Effector CD4-positive, alpha-beta T cell (primary cell): ENCODE measurements around the gene FLNC.

ENCODE experiments used
- DNase-seq: peaks from one replicate; pipeline ENCODE4 v3.0.0-alpha.2; 2020

The FLNC gene

DNA sequence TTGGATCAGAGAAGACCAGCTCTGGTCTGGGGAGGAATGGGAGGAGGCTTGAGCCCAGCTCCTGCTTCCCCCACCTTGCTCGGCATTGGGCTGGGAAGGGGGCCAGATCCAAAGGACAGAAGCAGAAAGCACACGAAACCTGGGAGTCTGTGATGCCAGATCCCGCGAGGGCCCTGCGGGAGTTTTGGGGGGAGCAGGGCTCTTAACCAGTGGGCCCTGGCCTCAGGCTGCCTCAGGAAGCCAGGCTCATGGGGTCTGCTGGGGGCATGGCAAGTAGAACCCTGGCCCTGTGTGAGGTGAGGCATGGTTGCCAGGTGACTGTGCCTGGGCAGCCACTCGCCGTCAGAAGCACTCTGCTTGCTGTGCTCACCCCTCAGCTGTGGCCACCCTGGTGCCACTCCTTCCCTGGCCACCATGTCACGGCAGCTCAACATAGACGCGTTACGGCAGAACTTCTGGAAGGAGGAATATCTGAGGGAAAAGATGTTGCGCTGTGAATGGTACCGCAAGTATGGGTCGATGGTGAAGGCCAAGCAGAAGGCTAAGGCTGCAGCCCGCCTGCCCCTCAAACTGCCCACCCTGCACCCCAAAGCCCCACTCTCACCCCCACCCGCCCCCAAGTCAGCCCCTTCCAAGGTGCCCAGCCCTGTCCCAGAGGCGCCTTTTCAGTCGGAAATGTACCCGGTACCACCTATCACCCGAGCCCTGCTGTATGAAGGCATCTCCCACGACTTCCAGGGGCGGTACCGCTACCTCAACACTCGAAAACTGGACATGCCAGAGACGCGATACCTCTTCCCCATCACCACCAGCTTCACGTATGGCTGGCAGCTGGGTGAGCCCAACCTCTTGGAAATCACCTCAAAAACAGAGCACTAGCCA, 36.0 kb downstream of the FLNC start:
- no peak for DNase-seq

DNA sequence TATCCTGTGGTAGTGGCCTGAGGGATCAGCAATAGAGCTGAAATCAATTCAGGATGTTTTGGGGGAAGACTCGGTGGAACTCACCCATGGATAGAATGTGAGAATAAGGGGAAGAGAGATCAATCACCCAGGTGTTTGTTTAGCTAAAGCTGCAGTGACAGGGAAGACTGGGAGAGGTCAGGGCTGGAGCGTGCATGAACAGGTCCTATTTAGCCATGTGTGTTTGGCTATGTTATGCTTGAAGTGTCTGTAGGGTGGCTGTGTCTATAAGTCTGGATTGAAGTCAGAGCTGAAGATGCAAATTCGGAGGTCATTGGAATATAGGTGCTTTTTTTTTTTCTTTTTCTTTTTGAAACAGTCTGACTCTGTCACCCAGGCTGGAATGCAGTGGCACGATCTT, 37.0 kb downstream of the FLNC start:
- DNase-seq = no peak

DNA sequence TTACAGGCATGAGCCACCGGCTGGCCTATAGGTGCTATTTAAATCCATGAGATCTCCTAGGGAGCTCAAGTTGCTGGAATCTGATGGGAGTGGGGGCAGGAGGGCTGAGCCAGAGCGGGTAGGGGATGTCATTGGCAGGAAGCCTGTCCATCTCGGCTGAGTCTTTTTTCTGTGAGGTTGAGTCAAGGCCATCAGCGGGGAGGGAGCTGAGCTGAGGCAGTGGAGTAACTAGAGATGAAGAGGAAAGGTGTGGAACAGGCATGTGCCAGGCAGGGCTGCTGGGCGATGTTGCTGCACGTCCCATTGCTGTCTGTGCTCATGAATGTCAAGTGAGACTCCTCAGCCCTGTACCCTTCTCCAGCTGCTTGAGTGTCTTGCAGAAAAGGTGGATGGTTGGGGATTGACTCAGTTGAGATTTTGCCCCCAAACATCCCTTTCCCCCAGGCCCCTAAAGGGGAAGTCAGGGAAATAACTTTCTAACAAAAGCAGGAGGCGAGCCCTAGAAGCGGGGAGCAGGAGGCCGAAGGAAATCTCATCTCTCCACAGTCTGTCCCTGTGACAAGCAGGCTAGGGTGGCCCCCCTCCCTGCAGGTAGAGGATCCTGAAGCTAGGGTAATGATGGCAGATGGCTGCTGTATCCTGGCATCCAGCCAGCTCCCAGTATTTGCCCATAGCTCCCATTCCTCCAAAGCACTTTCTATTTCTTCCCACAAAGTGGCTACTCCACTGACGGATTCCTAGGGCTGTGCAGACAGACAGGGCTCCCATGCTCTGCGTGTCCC, 37.8 kb downstream of the FLNC start:
- DNase-seq = no peak

DNA sequence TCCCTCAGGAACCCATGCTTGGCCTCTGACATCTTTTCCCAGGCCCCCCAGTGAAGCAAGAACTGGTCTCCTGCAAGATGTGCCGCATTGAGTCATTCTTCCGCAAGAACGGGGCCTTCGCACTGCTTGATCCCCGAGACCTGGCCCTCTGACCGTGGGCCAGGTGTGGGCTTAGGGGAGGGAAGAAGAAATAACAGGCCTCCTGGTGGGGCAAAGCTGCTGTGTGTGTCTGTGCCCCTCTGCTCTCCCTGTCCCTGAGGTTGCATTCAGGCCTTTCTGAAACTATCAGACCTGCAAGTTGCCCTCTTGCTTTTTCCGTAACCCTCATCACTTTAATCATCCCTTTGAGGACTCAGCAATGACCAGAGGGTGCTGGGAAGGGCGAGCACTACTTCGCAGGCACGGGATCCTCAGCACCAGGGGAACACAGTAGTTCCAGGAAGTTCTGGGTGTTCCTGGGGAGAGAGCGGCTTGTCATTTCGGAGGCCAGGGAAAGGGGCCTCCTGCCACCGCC, 38.5 kb downstream of the FLNC start:
- no peak for DNase-seq

DNA sequence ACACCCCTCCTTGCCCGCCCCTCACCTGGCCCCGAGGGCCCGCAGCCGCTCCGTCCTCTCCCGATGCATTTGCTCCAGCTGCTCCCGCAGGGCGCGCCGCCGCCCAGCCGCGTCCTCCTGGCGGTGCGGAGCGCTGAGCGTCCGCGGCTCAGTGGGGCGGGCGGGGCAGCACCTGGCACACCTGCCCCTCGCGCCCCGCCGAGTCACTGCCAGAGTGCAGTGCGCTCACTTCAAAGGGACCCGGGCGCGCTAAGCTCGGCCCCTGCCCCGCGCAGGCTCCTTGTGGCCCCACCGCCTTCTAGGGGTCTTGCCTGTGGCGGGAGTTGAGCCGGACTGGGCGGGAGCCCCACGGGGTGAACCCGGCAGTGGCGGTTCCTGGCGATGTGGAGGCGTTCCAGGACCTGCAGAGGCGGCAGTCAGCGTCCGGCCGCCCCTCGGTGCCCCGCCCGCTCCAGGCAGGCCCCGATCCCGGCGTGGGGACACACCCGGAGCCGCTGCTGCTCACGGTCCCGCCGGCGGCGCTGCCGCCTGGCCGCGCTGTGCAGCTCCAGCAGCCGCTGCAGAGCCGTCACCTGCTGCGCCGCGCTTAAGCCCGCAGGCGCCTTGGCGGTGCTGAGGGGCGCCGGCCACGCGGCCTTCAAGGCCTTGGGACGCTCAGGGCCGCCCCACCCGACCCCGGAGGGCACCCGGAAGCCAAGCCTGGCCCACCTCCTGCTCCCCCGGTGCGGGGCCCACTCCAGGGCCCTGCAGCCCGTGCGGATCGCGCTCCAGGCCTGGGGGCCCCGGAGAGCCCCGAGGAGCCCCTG, 39.1 kb downstream of the FLNC start:
- peak; percentile 22 for DNase-seq

DNA sequence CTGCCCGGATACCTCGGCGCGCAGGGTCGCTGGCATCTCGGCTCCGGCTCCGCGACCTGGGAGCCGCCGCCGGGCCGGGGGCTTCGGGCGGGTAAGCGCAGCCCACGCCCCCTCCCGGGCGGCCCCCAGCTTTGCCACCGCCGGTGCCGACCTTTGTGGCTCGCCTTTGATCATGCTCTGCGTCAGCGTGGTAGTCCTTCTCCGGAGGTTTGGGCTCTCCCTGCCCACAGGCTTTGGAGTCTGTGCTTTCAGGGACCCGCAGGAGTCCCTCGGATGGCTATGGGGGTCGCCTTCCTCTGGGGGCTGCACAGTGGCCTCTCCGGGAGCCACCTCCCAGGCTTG, 39.7 kb downstream of the FLNC start:
- no peak for DNase-seq

DNA sequence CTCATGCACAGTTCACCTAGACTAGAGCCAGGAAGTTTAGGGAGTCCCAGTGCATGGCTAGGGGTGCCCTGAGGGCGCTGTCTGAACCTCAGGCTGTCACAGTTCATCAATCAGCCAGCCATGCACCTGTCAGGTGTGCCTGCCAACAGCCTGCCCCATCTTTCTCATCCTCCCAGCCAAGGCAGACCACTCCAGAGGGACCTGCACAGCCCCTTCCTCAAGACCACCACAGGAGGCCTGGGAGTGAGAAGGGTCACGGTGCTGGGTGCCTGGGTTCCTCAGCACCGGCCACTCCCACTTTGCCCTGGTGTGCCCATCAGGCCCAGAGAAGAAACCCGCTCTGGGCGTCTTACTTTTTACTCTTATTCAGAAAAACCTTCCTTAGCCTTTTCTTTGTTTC, 40.8 kb downstream of the FLNC start:
- DNase-seq = no peak

DNA sequence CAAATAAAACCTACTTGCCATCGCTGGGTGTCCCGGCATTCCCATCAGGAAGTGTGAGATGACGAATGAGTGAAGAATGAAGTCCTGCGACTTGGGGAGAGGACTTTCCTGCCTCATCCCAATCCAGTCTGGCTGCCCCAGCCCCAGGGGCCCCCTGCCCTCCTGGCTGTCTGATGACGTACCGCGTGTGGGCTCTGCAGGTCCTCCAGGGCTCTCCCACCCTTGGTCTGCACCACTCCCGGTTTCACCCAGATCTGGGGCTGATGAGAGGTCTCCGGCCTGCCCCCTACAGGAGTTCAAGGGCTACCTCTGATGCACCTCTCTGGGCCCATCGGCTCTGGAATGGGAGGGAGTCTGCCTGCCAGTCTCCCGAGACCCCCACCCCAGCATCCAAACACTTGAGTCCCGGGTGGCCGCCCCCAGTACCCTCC, 42.2 kb downstream of the FLNC start:
- DNase-seq = no peak

DNA sequence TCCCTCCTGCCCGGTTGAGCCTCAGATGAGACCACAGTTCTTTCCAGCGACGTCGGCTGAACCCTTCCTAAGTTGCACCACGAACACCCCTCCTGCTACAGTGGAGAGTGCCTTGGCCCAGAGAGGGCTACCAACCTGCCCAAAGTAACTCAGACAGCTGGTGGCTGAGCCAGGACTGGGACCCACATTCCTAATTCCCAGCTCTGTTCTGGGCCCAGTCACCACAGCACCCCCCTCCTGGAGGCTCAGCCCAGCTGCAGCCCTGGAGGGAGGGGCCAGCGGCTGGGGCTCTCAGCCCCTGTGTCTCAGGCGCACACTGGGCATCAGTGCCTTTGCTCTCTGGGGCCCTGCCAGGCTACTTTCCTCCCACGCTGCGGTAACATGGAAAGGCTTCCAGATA, 43.0 kb downstream of the FLNC start:
- no peak for DNase-seq

DNA sequence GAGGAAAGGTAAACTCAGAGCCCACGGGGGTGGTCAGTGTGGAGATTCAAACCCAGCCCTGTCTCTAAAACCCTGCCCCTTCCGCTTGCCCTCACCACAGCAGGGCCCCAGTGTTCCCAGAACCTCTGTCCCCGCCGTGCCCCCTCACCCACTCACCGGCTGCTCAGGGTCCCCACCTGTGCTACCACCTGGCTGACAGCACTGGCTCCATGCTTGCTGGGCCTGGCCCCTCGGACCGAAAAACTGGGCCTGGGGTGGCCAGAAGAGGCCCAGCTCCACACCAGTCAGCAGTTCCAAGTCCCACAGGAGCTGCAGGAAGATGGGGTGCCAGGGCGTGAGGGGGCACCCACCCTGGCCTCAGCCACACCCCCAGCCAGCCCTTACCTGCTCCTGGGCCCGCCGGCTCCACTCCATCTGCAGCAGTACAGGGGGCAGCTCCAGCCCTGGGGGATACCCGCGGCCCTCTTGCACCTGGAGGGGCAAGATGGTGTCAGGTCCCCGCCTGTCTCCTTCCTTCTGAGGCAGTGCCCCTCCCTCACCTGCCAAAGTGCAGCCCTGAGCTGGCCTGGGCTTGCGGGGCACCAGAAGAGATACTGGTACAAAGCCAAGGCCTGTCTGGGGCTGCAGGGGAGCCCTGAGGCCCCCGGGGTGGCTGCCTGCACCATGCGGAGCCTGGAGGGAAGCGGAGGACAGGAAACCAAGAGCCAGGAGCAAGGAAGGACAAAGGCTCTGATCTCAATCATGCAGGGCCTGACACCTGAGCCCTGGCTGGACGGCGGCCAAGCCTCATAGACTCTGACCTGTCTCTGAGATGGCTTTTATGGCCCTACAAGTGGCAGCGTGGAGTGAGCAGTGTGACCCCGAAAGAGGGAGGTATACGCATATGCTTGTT, 44.2 kb downstream of the FLNC start:
- no peak for DNase-seq

DNA sequence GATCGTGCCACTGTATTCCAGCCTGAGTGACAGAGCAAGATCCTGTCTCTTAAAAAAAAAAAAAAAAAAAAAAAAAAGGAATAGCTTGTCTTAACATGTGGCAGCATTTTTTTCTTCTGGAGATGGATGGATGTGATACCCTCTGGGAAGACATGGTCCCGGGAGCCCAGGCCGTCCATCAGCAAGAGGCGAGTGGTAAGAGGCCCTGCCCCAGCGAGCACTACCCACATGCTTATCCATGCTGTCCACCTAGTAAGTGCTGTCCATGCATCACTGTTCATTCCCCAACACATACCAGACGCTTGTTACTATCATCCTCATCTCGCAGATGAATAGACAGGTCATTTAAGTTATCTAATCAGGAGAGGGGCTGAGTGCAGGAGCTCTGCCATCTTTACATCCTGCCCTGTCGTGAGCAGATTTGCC, 45.3 kb downstream of the FLNC start:
- DNase-seq = no peak

DNA sequence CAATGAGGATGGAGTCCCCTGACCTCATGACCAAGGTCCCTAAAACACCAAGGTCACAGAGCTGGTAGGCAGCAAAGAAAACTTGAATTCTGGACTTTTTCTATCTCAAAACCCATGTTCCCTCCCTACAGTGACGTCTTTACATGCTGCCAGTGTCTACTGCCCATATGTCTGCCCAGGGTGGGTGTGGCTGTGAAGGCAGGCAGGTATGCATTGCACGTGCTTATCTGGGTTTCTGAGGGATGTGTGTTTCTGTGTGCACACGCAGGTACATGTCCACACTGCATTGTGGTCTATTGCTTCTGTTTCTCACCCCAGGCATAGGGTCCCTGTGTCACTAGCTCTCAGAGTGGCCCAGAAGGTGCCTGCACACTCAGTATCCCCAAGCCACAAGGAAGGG, 45.9 kb downstream of the FLNC start:
- no peak for DNase-seq

DNA sequence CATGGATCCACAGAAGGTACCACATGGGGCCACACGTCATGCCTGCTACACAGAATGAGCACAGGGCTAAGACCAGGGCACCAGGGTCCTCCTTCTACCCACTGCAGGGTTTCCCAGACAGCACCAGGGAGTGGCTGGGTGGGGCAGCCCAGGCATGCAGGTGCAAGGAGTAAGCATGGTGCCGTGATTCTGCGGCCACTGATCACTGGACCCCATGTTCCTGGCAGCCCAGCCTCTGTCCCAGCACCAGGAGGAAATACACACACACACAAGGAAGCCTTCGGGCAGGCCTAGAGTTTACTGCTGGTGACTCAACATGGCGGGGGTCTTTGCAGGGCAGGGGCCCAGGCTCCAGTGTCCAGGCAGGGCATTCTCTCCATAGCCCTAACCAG, 46.4 kb downstream of the FLNC start:
- DNase-seq = no peak

DNA sequence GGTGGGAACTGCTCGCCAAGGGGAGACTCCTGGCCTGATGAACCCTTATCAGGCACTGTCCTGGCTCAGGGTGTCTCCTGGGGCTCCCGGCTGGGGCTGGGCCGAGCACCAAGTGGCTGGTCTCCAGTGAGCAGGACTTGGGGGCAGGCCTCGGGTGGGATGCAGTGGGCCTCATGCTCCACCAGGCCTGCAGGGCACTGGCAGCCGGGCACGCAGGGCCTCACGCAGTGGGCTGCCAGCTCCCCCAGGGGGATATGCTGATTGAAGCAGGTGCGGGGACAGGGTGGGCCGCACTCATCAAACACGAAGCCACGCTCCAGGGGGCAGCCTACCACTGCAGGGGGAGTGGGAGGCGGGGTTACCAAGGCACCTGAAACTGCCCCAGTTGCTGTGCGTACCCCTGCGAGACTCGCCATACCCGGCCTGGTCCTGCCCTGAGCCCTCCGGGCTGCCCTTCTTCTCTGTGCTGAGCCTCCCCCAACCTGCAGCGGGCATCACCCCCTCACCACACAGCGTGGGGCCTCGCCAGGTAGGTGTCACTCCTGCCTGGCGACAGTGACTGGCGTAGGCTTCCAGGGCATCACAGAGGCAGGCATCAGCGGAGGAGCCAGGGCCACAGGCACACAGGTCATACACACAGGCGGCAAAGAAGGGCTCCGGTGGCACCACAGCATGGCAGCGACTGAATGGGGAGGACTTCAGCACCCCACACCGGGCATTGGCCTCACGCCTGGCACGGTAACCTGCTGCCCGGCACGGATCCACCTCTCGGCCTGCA, 47.0 kb downstream of the FLNC start:
- DNase-seq = no peak

DNA sequence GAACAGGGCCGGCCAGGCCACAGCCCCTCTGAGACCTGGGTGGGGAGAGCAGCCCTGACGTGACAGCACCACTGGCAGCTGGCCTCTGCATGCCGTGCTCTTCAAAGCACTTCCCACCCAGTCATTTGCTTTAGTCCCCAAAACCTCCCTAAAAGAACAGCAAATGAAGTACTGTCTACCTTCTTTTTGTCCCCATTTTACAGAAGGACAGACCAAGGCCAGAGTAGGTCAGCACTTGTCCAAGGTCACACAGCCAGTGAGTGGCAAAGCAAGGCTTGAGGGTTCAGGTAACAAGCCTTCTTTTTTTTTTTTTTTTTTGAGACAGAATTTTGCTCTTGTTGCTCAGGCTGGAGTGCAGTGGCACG, 47.5 kb downstream of the FLNC start:
- no peak for DNase-seq

DNA sequence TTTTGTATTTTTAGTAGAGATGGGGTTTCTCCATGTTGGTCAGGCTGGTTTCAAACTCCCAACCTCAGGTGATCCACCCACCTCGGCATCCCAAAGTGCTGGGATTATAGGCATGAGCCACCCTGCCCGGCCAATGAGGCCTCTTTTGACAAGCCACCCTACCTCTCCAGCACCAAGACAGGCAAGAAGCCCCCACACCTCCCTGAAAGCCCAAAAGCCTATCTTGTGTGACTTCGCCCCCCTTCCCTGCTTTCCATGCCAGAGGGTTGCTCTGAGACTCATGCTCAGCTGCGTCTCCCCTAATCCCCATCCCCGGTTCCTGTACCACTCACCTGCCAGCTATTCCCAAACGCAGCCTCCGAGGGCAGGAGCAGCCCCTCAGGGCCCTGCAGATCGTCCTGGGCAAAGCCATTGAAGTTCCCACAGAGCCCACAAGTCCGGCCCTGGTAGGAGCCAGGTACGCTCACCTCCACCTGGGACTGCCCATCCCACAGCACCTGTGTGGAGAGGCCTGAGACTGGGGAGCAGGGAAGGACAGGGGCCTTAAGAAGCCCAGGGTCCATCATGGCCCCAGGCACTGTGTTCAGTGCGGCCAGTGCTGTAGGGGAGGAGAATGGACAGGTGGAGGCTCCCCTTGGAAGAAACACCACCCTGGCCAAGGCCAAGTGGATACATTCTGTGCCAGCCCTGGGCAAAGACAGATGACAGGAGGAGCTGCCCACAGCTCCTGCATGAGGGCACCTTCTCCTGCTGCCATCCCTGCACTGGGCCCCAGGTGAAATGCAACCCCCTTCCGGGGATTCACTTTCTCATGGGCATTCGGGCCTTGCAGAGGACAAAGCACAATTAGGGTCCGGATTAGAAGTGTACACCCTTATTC, 48.3 kb downstream of the FLNC start:
- no peak for DNase-seq

DNA sequence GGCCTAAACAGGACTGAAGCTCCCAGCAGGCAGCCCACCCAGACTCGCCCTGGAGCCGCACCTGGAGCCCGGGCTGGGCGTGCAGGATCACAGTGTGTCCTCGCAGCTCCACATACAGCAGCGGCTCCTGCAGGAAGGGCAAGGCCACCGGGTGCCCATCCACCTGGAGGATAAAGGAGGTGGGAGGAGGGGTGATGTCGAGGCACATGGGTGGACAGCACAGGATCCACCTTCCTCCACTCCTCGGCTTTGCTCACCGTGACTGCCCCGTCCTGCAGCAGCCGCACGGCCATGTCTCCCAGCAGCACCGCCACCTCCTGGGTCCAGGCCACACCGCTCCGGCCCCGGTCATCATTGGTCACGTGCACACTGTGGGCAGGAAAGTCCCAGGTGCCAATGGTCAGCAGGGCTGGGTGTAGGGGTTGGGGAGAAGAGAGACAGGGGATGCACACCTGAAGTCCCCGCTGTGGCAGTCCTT, 49.3 kb downstream of the FLNC start:
- no peak for DNase-seq

DNA sequence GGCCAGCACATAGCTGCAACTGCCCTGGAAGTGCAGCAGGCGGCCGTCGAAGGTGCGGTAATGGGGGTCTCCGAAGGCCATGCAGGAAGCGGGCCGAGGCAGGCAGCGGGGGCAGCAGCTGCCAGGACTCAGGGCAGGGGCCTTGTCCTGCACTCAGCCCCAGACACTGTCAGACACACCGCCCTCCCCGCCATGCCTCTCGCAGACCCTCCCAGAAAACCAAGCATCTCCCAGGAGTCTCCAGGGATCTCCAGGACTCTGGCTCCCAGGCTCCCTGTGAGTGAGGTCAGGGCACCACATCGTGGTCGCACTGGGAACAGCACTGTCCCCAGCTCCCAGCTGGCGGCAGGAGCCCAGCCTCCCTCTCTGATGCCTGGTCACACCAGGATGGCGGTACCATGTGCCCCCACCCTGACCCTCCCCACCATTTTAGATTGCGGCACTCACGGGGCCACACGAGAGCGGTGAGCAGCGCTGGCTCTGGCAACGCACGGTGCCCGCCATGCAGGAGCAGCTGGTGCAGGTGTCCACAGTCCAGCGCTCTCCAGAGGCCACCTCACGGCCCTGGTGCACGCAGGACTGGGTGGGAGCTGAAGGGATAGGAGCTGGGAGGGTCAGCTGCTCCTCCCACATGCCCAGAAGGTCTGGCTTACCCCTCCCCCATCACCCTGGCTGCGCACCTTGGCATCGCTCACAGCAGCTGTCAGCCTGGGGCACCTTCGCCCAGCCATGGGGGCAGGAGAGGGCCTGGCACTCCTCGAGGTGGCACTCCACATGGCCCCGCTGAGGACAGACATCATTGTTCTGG, 49.9 kb downstream of the FLNC start:
- no peak for DNase-seq

DNA sequence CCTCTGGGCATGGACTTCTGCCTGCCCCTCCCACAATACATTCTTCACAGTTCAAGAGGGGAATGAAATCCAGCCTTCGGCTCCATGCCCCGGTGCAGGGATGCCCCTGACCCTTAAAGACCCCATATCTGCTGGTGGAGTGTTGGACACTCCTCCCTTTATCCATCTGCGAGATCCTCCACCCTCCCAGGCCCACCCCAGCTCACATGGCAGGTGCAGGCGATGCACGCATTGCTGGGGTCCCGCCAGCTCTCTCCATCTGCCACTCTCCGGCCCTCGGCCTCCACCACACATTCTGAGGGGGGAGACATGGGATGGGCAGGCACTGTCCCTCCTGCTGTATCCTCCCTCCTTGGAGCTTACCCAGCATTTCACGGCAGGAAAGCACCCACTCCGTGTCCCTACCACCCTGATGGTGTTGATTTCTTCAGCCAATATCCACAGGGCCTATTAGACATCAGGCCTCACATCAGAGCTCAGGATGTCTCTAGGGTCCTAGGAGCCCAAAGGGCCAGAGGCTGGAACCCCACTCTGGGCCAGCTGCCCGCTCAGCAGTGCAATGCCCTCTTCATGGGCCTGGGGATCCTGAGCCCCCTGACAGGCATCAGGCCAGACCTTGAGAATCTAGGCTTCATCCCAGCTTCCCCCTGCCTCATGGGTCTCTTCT, 50.7 kb downstream of the FLNC start:
- DNase-seq = no peak
